Ishikawa (cell line): ENCODE data around the gene MT1A.

Experiments
- CEBPB ChIP-seq: IDR thresholded peaks from 2 replicates; pipeline ENCODE4 v1.6.1; 2012
- CREB1 ChIP-seq: IDR thresholded peaks from 2 replicates; pipeline ENCODE4 v1.6.1; 2012; ENCODE audit warnings: low read depth
- EGR1 ChIP-seq: IDR thresholded peaks from 2 replicates; pipeline ENCODE4 v1.6.1; 2012
- EP300 ChIP-seq: IDR thresholded peaks from 2 replicates; pipeline ENCODE4 v1.6.1; 2012; ENCODE audit warnings: borderline replicate concordance
- FOXM1 ChIP-seq: IDR thresholded peaks from 2 replicates; pipeline ENCODE4 v1.6.1; 2012; ENCODE audit warnings: low read depth, borderline replicate concordance
- MAX ChIP-seq: IDR thresholded peaks from 2 replicates; pipeline ENCODE4 v1.6.1; 2012
- NFIC ChIP-seq: IDR thresholded peaks from 2 replicates; pipeline ENCODE4 v1.6.1; 2012
- RAD21 ChIP-seq: IDR thresholded peaks from 2 replicates; pipeline ENCODE4 v1.6.1; 2012; ENCODE audit warnings: low read depth
- TAF1 ChIP-seq: IDR thresholded peaks from 2 replicates; pipeline ENCODE4 v1.6.1; 2012; ENCODE audit warnings: low read depth, mild to moderate bottlenecking
- TCF12 ChIP-seq: IDR thresholded peaks from 2 replicates; pipeline ENCODE4 v1.6.1; 2012; ENCODE audit warnings: low read depth
- TEAD4 ChIP-seq: IDR thresholded peaks from 2 replicates; pipeline ENCODE4 v1.6.1; 2012
- USF1 ChIP-seq: IDR thresholded peaks from 2 replicates; pipeline ENCODE4 v1.6.1; 2012
- YY1 ChIP-seq: IDR thresholded peaks from 2 replicates; pipeline ENCODE4 v1.6.1; 2012; ENCODE audit warnings: low read depth
- ZBTB7A ChIP-seq: IDR thresholded peaks from 2 replicates; pipeline ENCODE4 v1.6.1; 2012; ENCODE audit warnings: low read depth
- TF ChIP-seq, protein P1 (sequence below): IDR thresholded peaks from 2 replicates; pipeline ENCODE4 v1.6.1; 2012; ENCODE audit warnings: low read depth, mild to moderate bottlenecking

Gene MT1A

GRCh38 chr16:56677474-56677873, 39.0 kb downstream of the MT1A start:
- no peak for TF ChIP-seq CEBPB
- TF ChIP-seq NFIC, result no peak
- TF ChIP-seq CREB1, result no peak
- TF ChIP-seq EP300, result no peak
- no peak for TF ChIP-seq ZBTB7A
- no peak for TF ChIP-seq RAD21
- no peak for TF ChIP-seq TEAD4
- TF ChIP-seq TAF1, result no peak
- TF ChIP-seq EGR1, result no peak
- TF ChIP-seq YY1, result no peak
- TF ChIP-seq MAX, result no peak

DNA sequence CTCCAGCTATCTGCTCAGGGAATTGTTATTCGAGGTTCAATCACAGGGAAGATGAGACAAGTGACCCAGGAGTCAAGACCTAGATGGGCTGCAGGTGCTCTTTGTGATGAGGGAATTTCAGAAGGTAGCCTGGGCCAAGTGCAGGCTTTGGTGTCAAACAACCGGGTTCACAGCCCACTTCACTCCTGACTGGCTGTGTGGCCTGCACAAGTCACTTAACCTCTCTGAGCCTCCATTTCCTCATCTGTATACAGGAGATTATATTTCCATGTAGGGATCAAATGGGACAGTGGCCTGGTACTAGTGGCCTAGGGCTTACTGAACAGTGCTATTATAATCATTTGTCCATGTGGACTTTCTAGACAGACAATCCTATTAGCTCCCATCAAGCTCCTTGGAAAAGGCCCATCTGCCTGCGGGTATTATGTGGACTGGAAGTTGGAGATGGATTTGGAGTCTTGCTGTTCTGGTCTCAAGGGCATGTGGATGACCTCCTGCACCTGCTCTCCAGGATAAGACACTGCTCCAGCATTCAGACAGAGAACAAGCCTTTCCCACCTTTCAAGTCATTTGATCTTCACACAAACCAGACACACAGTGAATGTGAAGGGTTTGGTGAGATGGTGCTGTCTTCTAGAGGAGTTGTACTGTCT, 40.7 kb downstream of the MT1A start:
- TF ChIP-seq USF1 (no peak), RAD21 (no peak)

DNA sequence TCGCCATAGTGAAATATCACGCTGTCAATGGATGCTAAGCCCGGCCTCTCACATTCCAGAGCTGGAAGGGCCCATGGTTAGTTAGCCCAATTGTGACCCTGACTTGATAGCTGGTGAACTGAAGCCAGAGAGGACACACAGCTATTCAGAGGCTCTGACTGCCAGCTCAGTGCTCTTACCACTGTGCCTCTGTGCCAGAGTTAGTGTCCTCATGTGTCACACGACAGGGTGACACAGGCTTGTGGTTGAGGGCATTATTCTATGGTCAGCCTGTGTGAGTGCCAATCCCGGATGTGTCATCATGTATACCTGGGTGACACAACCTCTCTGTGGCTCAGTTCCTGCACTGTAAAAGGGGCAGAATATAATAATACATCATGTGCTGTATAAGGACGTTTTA, 41.4 kb downstream of the MT1A start:
- no peak for TF ChIP-seq RAD21
- no peak for TF ChIP-seq TCF12
- TF ChIP-seq CREB1, result no peak
- no peak for TF ChIP-seq YY1
- TF ChIP-seq FOXM1, result no peak
- no peak for TF ChIP-seq TAF1
- no peak for TF ChIP-seq CEBPB

GRCh38 chr16:56681939-56682702, 43.7 kb downstream of the MT1A start, which contains the start of gene MT1X:
Gene MT1X (plus strand): TSS chr16:56682470. CDS start chr16:56682541, 71 bp downstream.
- TF ChIP-seq, protein P1, sequence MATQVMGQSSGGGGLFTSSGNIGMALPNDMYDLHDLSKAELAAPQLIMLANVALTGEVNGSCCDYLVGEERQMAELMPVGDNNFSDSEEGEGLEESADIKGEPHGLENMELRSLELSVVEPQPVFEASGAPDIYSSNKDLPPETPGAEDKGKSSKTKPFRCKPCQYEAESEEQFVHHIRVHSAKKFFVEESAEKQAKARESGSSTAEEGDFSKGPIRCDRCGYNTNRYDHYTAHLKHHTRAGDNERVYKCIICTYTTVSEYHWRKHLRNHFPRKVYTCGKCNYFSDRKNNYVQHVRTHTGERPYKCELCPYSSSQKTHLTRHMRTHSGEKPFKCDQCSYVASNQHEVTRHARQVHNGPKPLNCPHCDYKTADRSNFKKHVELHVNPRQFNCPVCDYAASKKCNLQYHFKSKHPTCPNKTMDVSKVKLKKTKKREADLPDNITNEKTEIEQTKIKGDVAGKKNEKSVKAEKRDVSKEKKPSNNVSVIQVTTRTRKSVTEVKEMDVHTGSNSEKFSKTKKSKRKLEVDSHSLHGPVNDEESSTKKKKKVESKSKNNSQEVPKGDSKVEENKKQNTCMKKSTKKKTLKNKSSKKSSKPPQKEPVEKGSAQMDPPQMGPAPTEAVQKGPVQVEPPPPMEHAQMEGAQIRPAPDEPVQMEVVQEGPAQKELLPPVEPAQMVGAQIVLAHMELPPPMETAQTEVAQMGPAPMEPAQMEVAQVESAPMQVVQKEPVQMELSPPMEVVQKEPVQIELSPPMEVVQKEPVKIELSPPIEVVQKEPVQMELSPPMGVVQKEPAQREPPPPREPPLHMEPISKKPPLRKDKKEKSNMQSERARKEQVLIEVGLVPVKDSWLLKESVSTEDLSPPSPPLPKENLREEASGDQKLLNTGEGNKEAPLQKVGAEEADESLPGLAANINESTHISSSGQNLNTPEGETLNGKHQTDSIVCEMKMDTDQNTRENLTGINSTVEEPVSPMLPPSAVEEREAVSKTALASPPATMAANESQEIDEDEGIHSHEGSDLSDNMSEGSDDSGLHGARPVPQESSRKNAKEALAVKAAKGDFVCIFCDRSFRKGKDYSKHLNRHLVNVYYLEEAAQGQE, result no peak
- TF ChIP-seq TAF1, result peak; percentile 75
- TF ChIP-seq EGR1, result no peak
- TF ChIP-seq NFIC, result peak; percentile 67
- TF ChIP-seq YY1, result 0 out of 2 replicates have a peak, but pooled peaks have one; percentile 22
- no peak for TF ChIP-seq FOXM1
- no peak for TF ChIP-seq ZBTB7A
- TF ChIP-seq USF1, result no peak
- TF ChIP-seq TEAD4, result no peak; the same call in 1 of the 2 replicates
- no peak for TF ChIP-seq CREB1
- no peak; the same call in 1 of the 2 replicates for TF ChIP-seq EP300
- TF ChIP-seq TCF12, result peak; percentile 18; the same call in 1 of the 2 replicates
- peak; percentile 28 for TF ChIP-seq MAX
- no peak for TF ChIP-seq RAD21

- TF ChIP-seq TAF1, result no peak; the same call in 1 of the 2 replicates
- no peak for TF ChIP-seq RAD21
- TF ChIP-seq, protein P1, result no peak
- TF ChIP-seq EP300, result no peak
- TF ChIP-seq EGR1, result no peak
These were observed 44.4 kb downstream of the MT1A start for GRCh38 chr16:56682703-56683397.
